Endothelial cell of umbilical vein (primary cell): ENCODE measurements around the gene SPTA1. TPM values are rescaled to one million over a fixed set of nuclear protein-coding genes. Genes with fewer than 3 reads are reported as not detected.

ENCODE experiments used
- BruUV-seq: library from RNA; stranded (reverse); fragments of 400-500 nt; replicated peaks from 2 replicates; lab custom pipeline; 2021; lab: Mats Ljungman, UMichigan
- CTCF ChIA-PET: fragments of 300-600, 350-600 bp; sonication (Branson Sonifier 250); formaldehyde crosslinking; loops from one replicate; lab custom pipeline; 2021; ENCODE audit warnings: antibody characterized with exemption, inconsistent platforms; lab: Charles Lee
- POLR2A ChIA-PET: fragments of 300-600, 350-600 bp; sonication (Branson Sonifier 250); formaldehyde crosslinking; loops from one replicate; lab custom pipeline; 2021; ENCODE audit warnings: antibody characterized with exemption, inconsistent platforms; lab: Charles Lee
- DNase-seq: peaks from one replicate; pipeline ENCODE4 v3.0.0-alpha.2; 2011; ENCODE audit warnings: low read depth, low spot score
- FAIRE-seq: peaks from 2 replicates; lab custom pipeline; 2011; peaks lifted over from hg19 to GRCh38; lab: Jason Lieb, UNC
- H2AFZ ChIP-seq: 2 replicates; pipeline ENCODE4 v1.6.0; 2012; ENCODE audit warnings: low read depth, low read length, control low read depth, inconsistent platforms
- H3K27ac ChIP-seq: 2 replicates; pipeline ENCODE4 v1.5.1; 2011; ENCODE audit warnings: low read depth, mild to moderate bottlenecking, control low read depth, low read length, moderate library complexity; ENCODE audit not compliant: insufficient read depth
- H3K27me3 ChIP-seq, 2 experiments: 2 replicates each; pipeline versions ENCODE4 v1.6.0 to v1.6.1; 2011; ENCODE audit warnings: low read length in 2 of 2, mixed read lengths in 1 of 2; ENCODE audit not compliant: control insufficient read depth in 2 of 2, insufficient read depth in 2 of 2
- H3K36me3 ChIP-seq, 2 experiments: 2 replicates in 1 of 2; 3 replicates in 1 of 2; pipeline ENCODE4 v1.5.1; 2011; ENCODE audit warnings: low read length in 2 of 2, mild to moderate bottlenecking in 1 of 2, moderate library complexity in 1 of 2; ENCODE audit not compliant: control insufficient read depth in 2 of 2, insufficient read depth in 2 of 2; ENCODE audit errors: extremely low read depth in 1 of 2
- H3K4me1 ChIP-seq: 3 replicates; pipeline ENCODE4 v1.5.1; 2011; ENCODE audit warnings: mild to moderate bottlenecking, low read length; ENCODE audit not compliant: control insufficient read depth, insufficient read depth; ENCODE audit errors: extremely low read depth
- H3K4me2 ChIP-seq: 2 replicates; pipeline ENCODE4 v1.6.1; 2011; ENCODE audit warnings: low read length, control low read depth, mixed read lengths; ENCODE audit not compliant: insufficient read depth
- H3K4me3 ChIP-seq, 3 experiments: fragments of 200-600 bp in 1 of 3; sonication (generic), shearing (Covaris generic) in 1 of 3; replicated peaks in 1 of 3; 2 replicates each; pipeline ENCODE4 v1.5.1; 2011 to 2016; ENCODE audit warnings: control low read depth in 3 of 3, low read length in 3 of 3, mild to moderate bottlenecking in 2 of 3, inconsistent platforms in 1 of 3, low read depth in 1 of 3, moderate library complexity in 1 of 3; ENCODE audit not compliant: insufficient read depth in 1 of 3
- H3K79me2 ChIP-seq: 2 replicates; pipeline ENCODE4 v1.6.0; 2012; ENCODE audit warnings: low read length, inconsistent platforms; ENCODE audit not compliant: control insufficient read depth, insufficient read depth
- H3K9ac ChIP-seq: replicated peaks from 2 replicates; pipeline ENCODE3; 2011; ENCODE audit warnings: low read length, control low read depth; ENCODE audit not compliant: insufficient read depth; ENCODE audit errors: extremely low read depth
- H3K9me1 ChIP-seq: replicated peaks from 3 replicates; pipeline ENCODE4 v1.6.0; 2011; ENCODE audit warnings: mild to moderate bottlenecking, low read length; ENCODE audit not compliant: control insufficient read depth, insufficient read depth; ENCODE audit errors: extremely low read depth
- H3K9me3 ChIP-seq: replicated peaks from 2 replicates; pipeline ENCODE4 v1.5.1; 2012; ENCODE audit warnings: low read length, inconsistent platforms; ENCODE audit not compliant: control insufficient read depth, insufficient read depth
- H4K20me1 ChIP-seq: replicated peaks from 2 replicates; pipeline ENCODE3; 2011; ENCODE audit warnings: mild to moderate bottlenecking, low read length; ENCODE audit not compliant: control insufficient read depth, insufficient read depth; ENCODE audit errors: extremely low read depth
- EZH2 ChIP-seq: IDR thresholded peaks from 2 replicates; pipeline ENCODE4 v1.6.1; 2012; ENCODE audit warnings: borderline replicate concordance, low read depth, mild to moderate bottlenecking, moderate library complexity, low read length, inconsistent platforms; ENCODE audit not compliant: severe bottlenecking
- FOS ChIP-seq: IDR thresholded peaks from 2 replicates; pipeline ENCODE4 v1.6.1; 2011; ENCODE audit warnings: mild to moderate bottlenecking, low read length, moderate library complexity, borderline replicate concordance; ENCODE audit not compliant: insufficient read depth
- GATA2 ChIP-seq: IDR thresholded peaks from 2 replicates; pipeline ENCODE4 v1.7.0; 2011; ENCODE audit warnings: low read depth, mild to moderate bottlenecking, moderate library complexity, mixed read lengths, low read length; ENCODE audit not compliant: insufficient read length, insufficient read depth
- JUN ChIP-seq: IDR thresholded peaks from 2 replicates; pipeline ENCODE4 v1.6.1; 2011; ENCODE audit warnings: borderline replicate concordance, low read depth; ENCODE audit not compliant: insufficient read length, insufficient read depth
- MYC ChIP-seq: IDR thresholded peaks from one replicate; pipeline ENCODE4 v1.6.1; 2011; ENCODE audit warnings: mild to moderate bottlenecking, low read depth, low read length
- POLR2A ChIP-seq: IDR thresholded peaks from 2 replicates; pipeline ENCODE4 v1.6.1; 2012; ENCODE audit warnings: low read depth, mild to moderate bottlenecking, control low read depth, low read length
- POLR2AphosphoS5 ChIP-seq: IDR thresholded peaks from 2 replicates; pipeline ENCODE4 v1.6.1; 2012; ENCODE audit warnings: low read depth, mild to moderate bottlenecking, control low read depth, low read length, moderate library complexity; ENCODE audit not compliant: insufficient read depth
- dilution Hi-C: fragments of 300-500 bp; cut with MboI; formaldehyde crosslinking; loops from one replicate; pipeline ENCODE4 v1.15.0; 2019; ENCODE audit warnings: low sequenced_read_pairs; ENCODE audit not compliant: extremely low pct_ligation_motif_present
- intact Hi-C: fragments of 100-400 bp; cut with micrococcal nuclease; formaldehyde crosslinking; loops from one replicate; pipeline ENCODE4 v1.10.0; 2022
- polyA plus RNA-seq, 4 experiments: library from polyadenylated mRNA; depleted of rRNA in 3 of 4; stranded (reverse) in 3 of 4; unstranded in 1 of 4; fragments of >200 nt; gene quantifications; 2 replicates each; pipeline versions ENCODE4 v1.2.1 to v1.2.3, GENCODE V29; 2011 to 2012; ENCODE audit warnings: missing spikeins in 1 of 4
- total RNA-seq: library from RNA; stranded (reverse); gene quantifications from 2 replicates; pipeline ENCODE4 v1.2.3, GENCODE V29; 2021
- TF ChIP-seq, protein P1 (sequence below), 2 donors: IDR thresholded peaks; 1 replicate in 1 of 2; 2 replicates in 1 of 2; pipeline ENCODE4 v1.5.1; 2011; ENCODE audit warnings: low read length in 2 of 2, mild to moderate bottlenecking in 2 of 2, moderate library complexity in 2 of 2, control low read depth in 1 of 2, inconsistent platforms in 1 of 2, low read depth in 1 of 2; ENCODE audit not compliant: insufficient read depth in 1 of 2; ENCODE audit errors: extremely low read depth in 1 of 2
- TF ChIP-seq, protein P2 (sequence below): IDR thresholded peaks from 2 replicates; pipeline ENCODE4 v1.6.1; 2011; ENCODE audit not compliant: insufficient read depth, insufficient read length

Gene SPTA1
- total and polyA plus RNA-seq, 2 donors (not counting 3 experiments of a cell fraction or from before 2014, with no cell fraction given) = 0.01 to 0.84 TPM

- H3K9me1 ChIP-seq = no peaks in the 10 kb centered on the region
- H3K4me3 ChIP-seq = no peak overlapping the region
- no peak for DNase-seq
- intact Hi-C loops (no loop called here), dilution Hi-C loops (no loop called here)
- no peak for FAIRE-seq
- no TSS peak for BruUV-seq
- ChIA-PET POLR2A (no interaction called here), CTCF (interaction anchor here (1.0 kb wide), 1 partner anchor 26 kb away, joined by 3 read pairs; no protein-coding TSS in a partner anchor)
- no peaks in the 10 kb centered on the region for H3K9me3 ChIP-seq
- TF ChIP-seq, protein P1, sequence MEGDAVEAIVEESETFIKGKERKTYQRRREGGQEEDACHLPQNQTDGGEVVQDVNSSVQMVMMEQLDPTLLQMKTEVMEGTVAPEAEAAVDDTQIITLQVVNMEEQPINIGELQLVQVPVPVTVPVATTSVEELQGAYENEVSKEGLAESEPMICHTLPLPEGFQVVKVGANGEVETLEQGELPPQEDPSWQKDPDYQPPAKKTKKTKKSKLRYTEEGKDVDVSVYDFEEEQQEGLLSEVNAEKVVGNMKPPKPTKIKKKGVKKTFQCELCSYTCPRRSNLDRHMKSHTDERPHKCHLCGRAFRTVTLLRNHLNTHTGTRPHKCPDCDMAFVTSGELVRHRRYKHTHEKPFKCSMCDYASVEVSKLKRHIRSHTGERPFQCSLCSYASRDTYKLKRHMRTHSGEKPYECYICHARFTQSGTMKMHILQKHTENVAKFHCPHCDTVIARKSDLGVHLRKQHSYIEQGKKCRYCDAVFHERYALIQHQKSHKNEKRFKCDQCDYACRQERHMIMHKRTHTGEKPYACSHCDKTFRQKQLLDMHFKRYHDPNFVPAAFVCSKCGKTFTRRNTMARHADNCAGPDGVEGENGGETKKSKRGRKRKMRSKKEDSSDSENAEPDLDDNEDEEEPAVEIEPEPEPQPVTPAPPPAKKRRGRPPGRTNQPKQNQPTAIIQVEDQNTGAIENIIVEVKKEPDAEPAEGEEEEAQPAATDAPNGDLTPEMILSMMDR (IDR thresholded peaks at IDR 0.05; ENCODE audit: extremely low read depth in 1 of 2, insufficient read depth in 1 of 2, low read depth in 1 of 2, low read length in 2 of 2) = no peak
- TF ChIP-seq POLR2A = no peak
- TF ChIP-seq GATA2 = no peak
- TF ChIP-seq MYC = no peak
- no peak for TF ChIP-seq EZH2
- no peak for TF ChIP-seq POLR2AphosphoS5
- TF ChIP-seq, protein P2, sequence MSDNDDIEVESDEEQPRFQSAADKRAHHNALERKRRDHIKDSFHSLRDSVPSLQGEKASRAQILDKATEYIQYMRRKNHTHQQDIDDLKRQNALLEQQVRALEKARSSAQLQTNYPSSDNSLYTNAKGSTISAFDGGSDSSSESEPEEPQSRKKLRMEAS = no peak
- no peak for TF ChIP-seq FOS
- no peak for TF ChIP-seq JUN
- no peaks in the 10 kb centered on the region for H3K36me3 ChIP-seq
- H3K79me2 ChIP-seq = no peaks in the 10 kb centered on the region
- H3K9ac ChIP-seq = no peak overlapping the region
- no peaks in the 10 kb centered on the region for H4K20me1 ChIP-seq
- no peak overlapping the region for H3K4me2 ChIP-seq
- no peaks in the 10 kb centered on the region for H3K27me3 ChIP-seq
- H3K4me1 ChIP-seq = no peaks in the 10 kb centered on the region
- no peak overlapping the region for H2AFZ ChIP-seq
- H3K27ac ChIP-seq = no peak overlapping the region
These were observed 37.9 kb upstream of the SPTA1 start for GRCh38 chr1:158724442-158724841.
